SU-DHL-6 (cell line): ENCODE results near the gene BAG3.

Experiments used
- CTCF ChIP-seq: fragments of 200-600 bp; sonication (generic); IDR thresholded peaks from one replicate; pipeline ENCODE4 v1.5.1; 2017; ENCODE audit warnings: antibody characterized with exemption, mild to moderate bottlenecking, low read length, moderate library complexity; ENCODE audit not compliant: insufficient read depth, poor library complexity, severe bottlenecking
- EZH2phosphoT487 ChIP-seq: fragments of 200-600 bp; sonication (generic), shearing (Covaris generic); conservative IDR thresholded peaks from 2 replicates; pipeline ENCODE4 v1.6.1; 2018; ENCODE audit warnings: mild to moderate bottlenecking, antibody characterized with exemption, low read length, moderate library complexity, mixed read lengths

DNA sequence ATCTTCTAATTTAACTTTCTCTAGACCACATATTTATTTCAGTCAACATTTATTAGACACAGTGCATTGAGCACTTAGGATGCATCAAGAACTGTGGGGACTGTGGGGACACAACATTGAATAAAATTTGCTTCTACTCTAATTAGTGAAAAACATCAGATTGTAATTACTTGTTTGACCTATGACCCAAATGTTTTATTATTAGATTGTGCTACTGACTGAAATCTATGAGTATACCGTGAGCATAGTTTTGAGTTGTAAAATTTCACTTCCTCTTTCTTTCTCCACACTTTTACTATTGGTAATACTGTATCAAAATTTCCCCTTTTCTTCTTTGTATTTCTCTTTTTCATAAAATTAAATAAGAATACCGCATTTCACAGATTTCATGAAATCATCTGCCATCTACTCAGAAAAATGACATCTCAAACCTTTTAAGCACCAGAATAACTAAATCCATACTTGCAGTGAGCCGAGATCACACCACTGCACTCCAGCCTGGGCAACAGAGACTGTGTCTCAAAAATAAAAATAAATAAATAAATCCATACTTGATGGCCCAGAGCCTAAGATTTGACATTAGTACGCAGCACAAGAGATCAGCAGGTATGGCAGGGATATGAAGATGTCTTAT, 49.3 kb downstream of the BAG3 start:
- TF ChIP-seq CTCF (no peak), EZH2phosphoT487 (no peak)
